GM23248 (cell line): ENCODE measurements around the gene IL17C. TPM values are rescaled to one million over a fixed set of nuclear protein-coding genes. Genes with fewer than 3 reads are reported as not detected.

Source experiments
- DNase-seq: peaks from one replicate; pipeline ENCODE4 v3.0.0-alpha.2; 2015
- H2AFZ ChIP-seq: fragments of 200-600 bp; sonication (generic); 2 replicates; pipeline ENCODE4 v1.6.1; 2016; ENCODE audit warnings: antibody characterized with exemption
- H3F3A ChIP-seq: fragments of 200-600 bp; sonication (generic); 2 replicates; pipeline ENCODE4 v1.6.1; 2016; ENCODE audit warnings: mild to moderate bottlenecking, antibody characterized with exemption, mixed run types; ENCODE audit not compliant: insufficient read depth
- H3K27ac ChIP-seq: fragments of 200-600 bp; sonication (generic); 2 replicates; pipeline ENCODE4 v1.5.1; 2016; ENCODE audit warnings: mild to moderate bottlenecking
- H3K27me3 ChIP-seq: fragments of 200-600 bp; sonication (generic); replicated peaks from 2 replicates; pipeline ENCODE4 v1.6.1; 2016; ENCODE audit warnings: mild to moderate bottlenecking; ENCODE audit not compliant: insufficient read depth
- H3K36me3 ChIP-seq: fragments of 200-600 bp; sonication (generic); 2 replicates; pipeline ENCODE4 v1.6.1; 2016; ENCODE audit warnings: low read depth, mild to moderate bottlenecking
- H3K4me1 ChIP-seq: fragments of 200-600 bp; sonication (generic); 2 replicates; pipeline ENCODE4 v1.6.1; 2016; ENCODE audit warnings: mild to moderate bottlenecking; ENCODE audit not compliant: insufficient read depth
- H3K4me2 ChIP-seq: fragments of 200-600 bp; sonication (generic); one replicate; pipeline ENCODE4 v1.6.1; 2016; ENCODE audit warnings: mild to moderate bottlenecking; ENCODE audit not compliant: unreplicated experiment
- H3K4me3 ChIP-seq: fragments of 200-600 bp; sonication (generic); 2 replicates; pipeline ENCODE4 v1.5.1; 2016; ENCODE audit warnings: mild to moderate bottlenecking
- H3K79me2 ChIP-seq: fragments of 200-600 bp; sonication (generic); 2 replicates; pipeline ENCODE4 v1.6.1; 2016; ENCODE audit warnings: mild to moderate bottlenecking; ENCODE audit not compliant: insufficient read depth
- H3K9ac ChIP-seq: fragments of 200-600 bp; sonication (generic); 2 replicates; pipeline ENCODE4 v1.6.1; 2016; ENCODE audit warnings: mild to moderate bottlenecking
- H3K9me2 ChIP-seq: fragments of 200-600 bp; sonication (generic); 2 replicates; pipeline ENCODE4 v1.6.1; 2016; ENCODE audit warnings: mixed run types, mild to moderate bottlenecking, moderate library complexity; ENCODE audit not compliant: insufficient read depth
- H3K9me3 ChIP-seq: fragments of 200-600 bp; sonication (generic); one replicate; pipeline ENCODE4 v1.6.1; 2017; ENCODE audit warnings: low read depth
- H4K20me1 ChIP-seq: fragments of 200-600 bp; sonication (generic); 2 replicates; pipeline ENCODE4 v1.6.0; 2016; ENCODE audit not compliant: insufficient read depth
- EZH2 ChIP-seq: fragments of 200-600 bp; sonication (generic); IDR thresholded peaks from 2 replicates; pipeline ENCODE4 v1.6.1; 2018; ENCODE audit warnings: antibody characterized with exemption, mild to moderate bottlenecking; ENCODE audit not compliant: insufficient read depth, poor library complexity, severe bottlenecking
- EZH2phosphoT487 ChIP-seq: fragments of 200-600 bp; sonication (generic); IDR thresholded peaks from 2 replicates; pipeline ENCODE4 v1.6.1; 2018; ENCODE audit warnings: antibody characterized with exemption, moderate library complexity, mild to moderate bottlenecking, low read depth; ENCODE audit not compliant: insufficient read depth
- WGBS, 2 experiments: methylation state at CpG; one replicate each; pipeline ENCODE4 v1.1.6; 2015 to 2017; ENCODE audit warnings: low lambda C conversion rate in 2 of 2, low coverage in 1 of 2; ENCODE audit errors: missing lambda C conversion rate in 2 of 2; 5-methylcytosine and 5-hydroxymethylcytosine counted together
- in situ Hi-C: fragments of 300-500 bp; cut with MboI; formaldehyde crosslinking; loops from 2 replicates; pipeline ENCODE4 v1.15.0; 2020
- polyA plus RNA-seq: library from polyadenylated mRNA; unstranded; fragments of >200 nt; fragmentation: Nextera tagmentation; extraction: Ambion mirVana; gene quantifications from 2 replicates; pipeline ENCODE4 v1.2.1, GENCODE V29; 2016
- total RNA-seq: library from RNA; depleted of rRNA; stranded (reverse); fragments of >200 nt; shearing (Covaris generic); gene quantifications from 2 replicates; pipeline ENCODE4 v1.2.3, GENCODE V29; 2014; rRNA removed

IL17C gene, protein sequence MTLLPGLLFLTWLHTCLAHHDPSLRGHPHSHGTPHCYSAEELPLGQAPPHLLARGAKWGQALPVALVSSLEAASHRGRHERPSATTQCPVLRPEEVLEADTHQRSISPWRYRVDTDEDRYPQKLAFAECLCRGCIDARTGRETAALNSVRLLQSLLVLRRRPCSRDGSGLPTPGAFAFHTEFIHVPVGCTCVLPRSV
- not detected in 2 replicates for total RNA-seq
- not detected in 2 replicates for polyA plus RNA-seq

DNA sequence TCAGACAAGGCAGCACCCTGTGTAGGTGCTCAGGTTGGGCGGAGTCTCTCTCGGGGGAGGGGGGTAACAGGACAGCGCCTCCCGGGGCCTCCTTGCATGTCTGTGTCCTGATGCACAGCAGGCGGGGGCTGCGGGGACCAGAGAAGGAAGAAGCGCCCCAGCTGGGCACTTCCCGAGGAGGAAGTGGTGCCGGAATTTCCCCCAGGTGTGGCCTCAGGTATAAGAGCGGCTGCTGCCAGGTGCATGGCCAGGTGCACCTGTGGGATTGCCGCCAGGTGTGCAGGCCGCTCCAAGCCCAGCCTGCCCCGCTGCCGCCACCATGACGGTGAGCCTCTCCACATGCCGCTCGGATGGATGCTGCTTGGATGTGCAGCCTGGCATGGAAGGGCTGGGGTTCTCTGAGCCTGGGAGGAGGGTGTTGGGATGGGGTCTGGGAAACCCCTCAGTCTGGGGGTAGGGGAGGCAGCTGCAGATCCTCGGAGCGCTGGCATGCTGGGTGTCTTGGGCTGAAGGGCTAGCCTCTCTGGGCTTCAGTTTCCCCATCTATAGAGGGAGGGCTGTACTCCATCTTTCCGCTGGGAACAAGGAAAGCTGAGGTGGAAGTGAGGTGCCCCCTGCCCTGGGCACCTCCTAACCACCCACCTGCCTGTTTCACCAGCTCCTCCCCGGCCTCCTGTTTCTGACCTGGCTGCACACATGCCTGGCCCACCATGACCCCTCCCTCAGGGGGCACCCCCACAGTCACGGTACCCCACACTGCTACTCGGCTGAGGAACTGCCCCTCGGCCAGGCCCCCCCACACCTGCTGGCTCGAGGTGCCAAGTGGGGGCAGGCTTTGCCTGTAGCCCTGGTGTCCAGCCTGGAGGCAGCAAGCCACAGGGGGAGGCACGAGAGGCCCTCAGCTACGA lies at the start of gene IL17C:
TSS of gene IL17C (plus strand) at position 250 of the 908 bp plus-strand sequence. CDS start at position 320, 70 bp downstream.
- Histone ChIP-seq H3K4me2 (no peak within 1 kb of the TSS), H3K79me2 (no peaks in the 10 kb centered on the region), H3K4me1 (no peaks in the 10 kb centered on the region; the same call in 1 of the 2 replicates), H3K9me3 (no peaks in the 10 kb centered on the region), H3F3A (no peaks in the 10 kb centered on the region), H4K20me1 (no peaks in the 10 kb centered on the region), H3K27ac (no peak within 1 kb of the TSS), H3K27me3 (peaks cover 32% of the 10 kb centered on the region), H3K9me2 (no peaks in the 10 kb centered on the region), H3K9ac (no peak within 1 kb of the TSS), H2AFZ (no peak within 1 kb of the TSS), H3K4me3 (no peak within 1 kb of the TSS), H3K36me3 (no peaks in the 10 kb centered on the region)
- in situ Hi-C loops = no loop called here
- 47 to 50% methylated on average over 26 to 27 of the region's 27 CpGs for WGBS, 2 experiments
- DNase-seq = no peak
- TF ChIP-seq EZH2 = no peak
- no peak for TF ChIP-seq EZH2phosphoT487

DNA sequence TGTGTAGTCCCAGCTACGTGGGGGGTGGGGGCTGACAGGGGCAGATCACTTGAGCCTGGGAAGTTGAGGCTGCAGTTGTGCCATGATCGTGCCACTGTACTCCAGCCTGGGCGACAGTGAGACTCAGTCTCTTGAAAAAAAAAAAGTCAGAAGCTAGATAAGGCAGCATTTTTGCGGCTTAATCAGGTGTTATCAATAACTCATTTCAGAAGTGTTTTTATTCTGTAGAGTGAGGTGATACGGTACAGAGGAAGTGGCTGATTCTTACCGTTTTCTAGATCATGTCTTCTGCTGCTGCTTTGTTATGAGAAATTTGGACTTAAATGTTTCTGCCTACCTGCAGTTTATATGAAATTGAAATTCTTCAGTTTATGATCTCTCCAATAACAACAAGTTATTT lies 49.6 kb upstream of the IL17C start:
- WGBS, 2 experiments = 97 to 99% methylated on average over 6 of the region's 6 CpGs
- Histone ChIP-seq H3K4me1 (no peaks in the 10 kb centered on the region), H3K9me3 (no peaks in the 10 kb centered on the region), H3K79me2 (peaks cover 45% of the 10 kb centered on the region), H3K4me3 (no peak overlapping the region), H3K27ac (no peak overlapping the region), H3K9me2 (no peaks in the 10 kb centered on the region), H3K9ac (no peak overlapping the region), H2AFZ (no peak overlapping the region), H3F3A (no peaks in the 10 kb centered on the region; the same call in 1 of the 2 replicates), H3K36me3 (peaks cover 31% of the 10 kb centered on the region; the same call in 1 of the 2 replicates), H3K4me2 (no peak overlapping the region), H3K27me3 (no peaks in the 10 kb centered on the region), H4K20me1 (no peaks in the 10 kb centered on the region)
- DNase-seq = no peak
- in situ Hi-C loops = no loop called here
- TF ChIP-seq EZH2phosphoT487 (no peak), EZH2 (no peak)

DNA sequence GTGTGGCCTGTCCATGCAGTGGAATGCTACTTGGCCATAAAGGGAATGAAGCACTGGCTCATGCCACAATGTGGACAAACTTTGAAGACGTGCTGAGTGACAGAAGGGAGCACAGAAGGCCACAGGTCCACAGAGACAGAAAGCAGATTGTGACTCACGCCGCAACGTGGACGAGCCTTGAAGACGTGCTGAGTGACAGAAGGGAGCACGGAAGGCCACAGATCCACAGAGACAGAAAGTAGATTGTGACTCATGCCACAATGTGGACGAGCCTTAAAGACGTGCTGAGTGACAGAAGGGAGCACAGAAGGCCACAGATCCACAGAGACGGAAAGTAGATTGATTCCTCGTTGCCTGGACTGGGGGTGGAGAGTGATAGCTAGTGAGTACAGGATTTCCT lies 48.9 kb upstream of the IL17C start:
- Histone ChIP-seq H3K27ac (no peak overlapping the region), H3K4me1 (no peaks in the 10 kb centered on the region), H3K9me2 (no peaks in the 10 kb centered on the region), H3K9ac (no peak overlapping the region), H3K36me3 (peaks cover 31% of the 10 kb centered on the region; the same call in 1 of the 2 replicates), H3K79me2 (peaks cover 44% of the 10 kb centered on the region), H3K4me2 (no peak overlapping the region), H3K9me3 (no peaks in the 10 kb centered on the region), H3F3A (no peaks in the 10 kb centered on the region; the same call in 1 of the 2 replicates), H2AFZ (no peak overlapping the region), H3K4me3 (no peak overlapping the region), H3K27me3 (no peaks in the 10 kb centered on the region), H4K20me1 (no peaks in the 10 kb centered on the region)
- DNase-seq = no peak
- in situ Hi-C loops = no loop called here
- WGBS, 2 experiments = 88 to 91% methylated on average over 11 of the region's 11 CpGs
- TF ChIP-seq EZH2 = no peak
- TF ChIP-seq EZH2phosphoT487 = no peak

DNA sequence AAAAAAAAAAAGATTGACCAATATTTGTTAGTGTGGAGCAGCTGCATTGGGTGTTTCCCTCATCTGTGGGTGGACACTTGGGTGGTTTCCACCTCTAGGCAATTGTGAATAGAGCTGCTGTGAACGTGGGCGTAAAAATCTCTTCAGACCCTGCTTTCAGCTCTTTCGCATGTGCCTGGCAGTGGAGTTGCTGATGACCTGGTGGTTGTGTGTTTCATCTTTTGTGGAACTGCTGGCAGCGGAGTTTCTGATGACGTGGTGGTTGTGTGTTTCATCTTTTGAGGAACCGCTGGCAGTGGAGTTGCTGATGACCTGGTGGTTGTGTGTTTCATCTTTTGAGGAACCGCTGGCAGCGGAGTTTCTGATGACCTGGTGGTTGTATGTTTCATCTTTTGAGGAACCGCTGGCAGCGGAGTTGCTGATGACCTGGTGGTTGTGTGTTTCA lies 46.8 kb upstream of the IL17C start:
- Histone ChIP-seq H3K36me3 (peaks cover 31% of the 10 kb centered on the region; the same call in 1 of the 2 replicates), H3K9me3 (no peaks in the 10 kb centered on the region), H4K20me1 (no peaks in the 10 kb centered on the region), H3K27me3 (no peaks in the 10 kb centered on the region), H3K4me1 (no peaks in the 10 kb centered on the region), H2AFZ (no peak overlapping the region), H3K4me3 (no peak overlapping the region), H3K9me2 (no peaks in the 10 kb centered on the region), H3K27ac (peak overlapping the region; percentile 27; the same call in 1 of the 2 replicates), H3F3A (no peaks in the 10 kb centered on the region; the same call in 1 of the 2 replicates), H3K4me2 (no peak overlapping the region), H3K9ac (no peak overlapping the region), H3K79me2 (peaks cover 39% of the 10 kb centered on the region)
- in situ Hi-C loops = no loop called here
- DNase-seq = peak; percentile 78
- 60 to 61% methylated on average over 10 of the region's 10 CpGs for WGBS, 2 experiments
- TF ChIP-seq EZH2 = no peak
- no peak for TF ChIP-seq EZH2phosphoT487
